Liver (tissue), 9 donors: Measurements from ENCODE around the gene MECR. TPM values are rescaled to one million over a fixed set of nuclear protein-coding genes. Genes with fewer than 3 reads are reported as not detected.
A peak's percentile ranks its signal among the peaks of the same experiment; 100 is the strongest.

ENCODE experiments used
- DNase-seq: peaks from one replicate; pipeline ENCODE4 v3.0.0-alpha.2; 2017; ENCODE audit warnings: low spot score
- H3K27ac ChIP-seq, 2 donors: one replicate each; pipeline ENCODE4 v1.7.0; 2013; ENCODE audit warnings: inconsistent platforms in 2 of 2, low read length in 2 of 2, control low read depth in 1 of 2, low read depth in 1 of 2, mild to moderate bottlenecking in 1 of 2
- H3K27me3 ChIP-seq, 4 donors: one replicate each; pipeline versions ENCODE4 v1.6.1 to v1.7.0; 2013; ENCODE audit warnings: low read length in 3 of 4, inconsistent platforms in 1 of 4, mild to moderate bottlenecking in 1 of 4, moderate library complexity in 1 of 4; ENCODE audit not compliant: control insufficient read depth in 4 of 4, insufficient read depth in 4 of 4
- H3K36me3 ChIP-seq, 4 donors: one replicate each; pipeline versions ENCODE4 v1.6.1 to v1.7.0; 2013; ENCODE audit warnings: low read length in 3 of 4, mild to moderate bottlenecking in 3 of 4, low read depth in 1 of 4, moderate library complexity in 1 of 4; ENCODE audit not compliant: control insufficient read depth in 4 of 4, insufficient read depth in 3 of 4
- H3K4me1 ChIP-seq, 4 donors: one replicate each; pipeline versions ENCODE4 v1.6.1 to v1.7.0; 2013; ENCODE audit warnings: low read length in 3 of 4, mild to moderate bottlenecking in 3 of 4, moderate library complexity in 1 of 4; ENCODE audit not compliant: control insufficient read depth in 4 of 4, insufficient read depth in 4 of 4
- H3K4me3 ChIP-seq, 3 donors: one replicate each; pipeline versions ENCODE4 v1.6.1 to v1.7.0; 2013; ENCODE audit warnings: low read length in 3 of 3, control low read depth in 1 of 3, low read depth in 1 of 3, mild to moderate bottlenecking in 1 of 3
- H3K9ac ChIP-seq, 2 donors: one replicate each; pipeline ENCODE4 v1.7.0; 2013; ENCODE audit warnings: low read length in 2 of 2, mild to moderate bottlenecking in 2 of 2, moderate library complexity in 2 of 2, control low read depth in 1 of 2, low read depth in 1 of 2
- H3K9me3 ChIP-seq, 4 donors: one replicate each; pipeline versions ENCODE4 v1.6.1 to v1.7.0; 2013; ENCODE audit warnings: low read length in 3 of 4; ENCODE audit not compliant: control insufficient read depth in 4 of 4
- ATF3 ChIP-seq: IDR thresholded peaks from 2 replicates; pipeline ENCODE4 v1.6.1; 2016; ENCODE audit warnings: antibody characterized with exemption
- CTCF ChIP-seq: fragments of 150-350 bp; IDR thresholded peaks from 2 replicates; pipeline ENCODE4 v1.5.1; 2017; ENCODE audit warnings: improper control_type of control experiment, low read depth, low read length; ENCODE audit not compliant: missing input control
- EGR1 ChIP-seq, 2 donors: IDR thresholded peaks; 2 replicates each; pipeline ENCODE4 v1.6.1; 2016 to 2018; ENCODE audit warnings: antibody characterized with exemption in 2 of 2, low read depth in 2 of 2
- FOXA1 ChIP-seq: IDR thresholded peaks from 2 replicates; pipeline ENCODE4 v1.6.1; 2016; ENCODE audit warnings: antibody characterized with exemption
- FOXA2 ChIP-seq: IDR thresholded peaks from 2 replicates; pipeline ENCODE4 v1.6.1; 2016; ENCODE audit warnings: antibody characterized with exemption
- GABPA ChIP-seq, 2 donors: IDR thresholded peaks in 1 of 2; conservative IDR thresholded peaks in 1 of 2; 2 replicates each; pipeline ENCODE4 v1.6.1; 2016; ENCODE audit warnings: antibody characterized with exemption in 2 of 2, mild to moderate bottlenecking in 1 of 2, moderate library complexity in 1 of 2
- HNF4A ChIP-seq, 2 donors: conservative IDR thresholded peaks; 2 replicates each; pipeline ENCODE4 v1.6.1; 2016; ENCODE audit warnings: antibody characterized with exemption in 2 of 2, mild to moderate bottlenecking in 2 of 2
- HNF4G ChIP-seq: IDR thresholded peaks from 2 replicates; pipeline ENCODE4 v1.6.1; 2016; ENCODE audit warnings: antibody characterized with exemption
- JUND ChIP-seq, 2 donors: IDR thresholded peaks; 2 replicates each; pipeline ENCODE4 v1.6.1; 2016; ENCODE audit warnings: antibody characterized with exemption in 2 of 2
- MAX ChIP-seq: IDR thresholded peaks from 2 replicates; pipeline ENCODE4 v1.6.1; 2016; ENCODE audit warnings: antibody characterized with exemption
- NR2F2 ChIP-seq: IDR thresholded peaks from 2 replicates; pipeline ENCODE4 v1.6.1; 2016; ENCODE audit warnings: antibody characterized with exemption
- RAD21 ChIP-seq, 2 donors: IDR thresholded peaks; 2 replicates each; pipeline ENCODE4 v1.6.1; 2016; ENCODE audit warnings: antibody characterized with exemption in 2 of 2, mild to moderate bottlenecking in 2 of 2
- REST ChIP-seq: IDR thresholded peaks from 2 replicates; pipeline ENCODE4 v1.6.1; 2016; ENCODE audit warnings: antibody characterized with exemption, mild to moderate bottlenecking
- RXRA ChIP-seq, 2 donors: IDR thresholded peaks; 2 replicates each; pipeline ENCODE4 v1.6.1; 2017 to 2018; ENCODE audit warnings: antibody characterized with exemption in 2 of 2, mild to moderate bottlenecking in 1 of 2
- SP1 ChIP-seq: IDR thresholded peaks from 2 replicates; pipeline ENCODE4 v1.6.1; 2018; ENCODE audit warnings: antibody characterized with exemption, mild to moderate bottlenecking
- TAF1 ChIP-seq: conservative IDR thresholded peaks from 2 replicates; pipeline ENCODE4 v1.6.1; 2016; ENCODE audit warnings: antibody characterized with exemption, mild to moderate bottlenecking
- YY1 ChIP-seq: IDR thresholded peaks from 2 replicates; pipeline ENCODE4 v1.6.1; 2016; ENCODE audit warnings: antibody characterized with exemption, mild to moderate bottlenecking
- WGBS: extraction: QIAGEN DNeasy Blood & Tissue Kit; methylation state at CpG from one replicate; pipeline ENCODE4 v1.1.7; 2013; 5-methylcytosine and 5-hydroxymethylcytosine counted together
- polyA plus RNA-seq, 2 donors: library from polyadenylated mRNA; stranded (reverse) in 1 of 2; unstranded in 1 of 2; fragments of 200-250 nt in 1 of 2; fragments of >200 nt in 1 of 2; fragmentation: Nextera tagmentation in 1 of 2; extraction: Ambion mirVana in 1 of 2; gene quantifications; one replicate each; pipeline versions ENCODE4 v1.2.1 to v1.2.3, GENCODE V29; 2013 to 2015
- total RNA-seq, 2 donors: library from RNA; depleted of rRNA; stranded (reverse); fragments of >200 nt; gene quantifications; one replicate each; pipeline ENCODE4 v1.2.3, GENCODE V29; 2014
- TF ChIP-seq, protein P1 (sequence below): IDR thresholded peaks from 2 replicates; pipeline ENCODE4 v1.6.1; 2016; ENCODE audit warnings: antibody characterized with exemption
- donor health status: healthy.
- donor health status: healthy.
- donor health status: healthy.
- donor health status: healthy.
- donor health status: healthy.

MECR gene
- total and polyA plus RNA-seq, 4 donors, result 7.5 to 19.9 (median 13.2) TPM

- H3K4me3 ChIP-seq, result peak overlapping the region; percentile 58 to 62 (median 62)
- peaks cover 0 to 4% (median 0%) of the 10 kb centered on the region in 4 donors for H3K36me3 ChIP-seq
- peak; percentile 77 for DNase-seq
- no peaks in the 10 kb centered on the region for H3K27me3 ChIP-seq
- H3K9me3 ChIP-seq, result no peaks in the 10 kb centered on the region
- H3K4me1 ChIP-seq, result peaks cover 11 to 31% (median 18%) of the 10 kb centered on the region in 4 donors
- 8% methylated on average over 56 of the region's 56 CpGs for WGBS
- no peak overlapping the region for H3K27ac ChIP-seq
- no peak overlapping the region for H3K9ac ChIP-seq
- TF ChIP-seq EGR1 (IDR thresholded peaks at IDR 0.05; ENCODE audit: low read depth in 2 of 2), result no peak
- no peak for TF ChIP-seq SP1
- TF ChIP-seq RXRA (IDR thresholded peaks at IDR 0.05), result no peak
- no peak for TF ChIP-seq CTCF
- no peak for TF ChIP-seq HNF4A (conservative IDR thresholded peaks at IDR 0.05)
- no peak for TF ChIP-seq GABPA (IDR thresholded peaks at IDR 0.05 in 1 of 2, conservative IDR thresholded peaks at IDR 0.05 in 1 of 2)
- no peak for TF ChIP-seq ATF3
- no peak for TF ChIP-seq RAD21 (IDR thresholded peaks at IDR 0.05)
- TF ChIP-seq FOXA2, result no peak
- TF ChIP-seq HNF4G, result no peak
- no peak for TF ChIP-seq MAX
- TF ChIP-seq YY1, result no peak
- no peak for TF ChIP-seq NR2F2
- TF ChIP-seq TAF1, result no peak
- TF ChIP-seq FOXA1, result no peak
- TF ChIP-seq, protein P1, sequence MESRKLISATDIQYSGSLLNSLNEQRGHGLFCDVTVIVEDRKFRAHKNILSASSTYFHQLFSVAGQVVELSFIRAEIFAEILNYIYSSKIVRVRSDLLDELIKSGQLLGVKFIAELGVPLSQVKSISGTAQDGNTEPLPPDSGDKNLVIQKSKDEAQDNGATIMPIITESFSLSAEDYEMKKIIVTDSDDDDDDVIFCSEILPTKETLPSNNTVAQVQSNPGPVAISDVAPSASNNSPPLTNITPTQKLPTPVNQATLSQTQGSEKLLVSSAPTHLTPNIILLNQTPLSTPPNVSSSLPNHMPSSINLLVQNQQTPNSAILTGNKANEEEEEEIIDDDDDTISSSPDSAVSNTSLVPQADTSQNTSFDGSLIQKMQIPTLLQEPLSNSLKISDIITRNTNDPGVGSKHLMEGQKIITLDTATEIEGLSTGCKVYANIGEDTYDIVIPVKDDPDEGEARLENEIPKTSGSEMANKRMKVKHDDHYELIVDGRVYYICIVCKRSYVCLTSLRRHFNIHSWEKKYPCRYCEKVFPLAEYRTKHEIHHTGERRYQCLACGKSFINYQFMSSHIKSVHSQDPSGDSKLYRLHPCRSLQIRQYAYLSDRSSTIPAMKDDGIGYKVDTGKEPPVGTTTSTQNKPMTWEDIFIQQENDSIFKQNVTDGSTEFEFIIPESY, result no peak
- no peak for TF ChIP-seq REST
- TF ChIP-seq JUND (IDR thresholded peaks at IDR 0.05), result no peak
These were observed 29.2 kb upstream of the MECR start for GRCh38 chr1:29259802-29260441.
